ENCODE results near the gene LIFR.

DNA sequence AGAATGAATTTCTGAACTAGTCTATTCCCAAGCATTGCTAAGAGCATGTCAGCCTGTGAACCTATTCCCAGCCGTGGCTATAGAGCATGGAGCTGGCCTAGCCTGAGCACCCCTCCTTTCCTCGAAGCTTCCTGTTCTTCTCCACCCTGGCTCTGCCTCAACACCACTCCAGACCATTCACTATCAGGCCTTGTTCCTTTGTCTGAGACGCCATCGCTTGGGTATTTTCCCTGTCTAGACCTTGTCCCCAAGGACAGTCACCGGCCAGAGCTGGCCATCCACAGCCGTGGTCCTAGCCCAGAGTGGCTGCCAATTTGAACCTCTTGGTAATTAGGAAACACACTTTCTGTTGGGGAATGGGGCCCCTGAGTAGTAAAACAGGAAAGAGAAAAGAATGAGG is 105.8 kb downstream of the LIFR start:
- TF ChIP-seq POLR2A (IDR thresholded peaks at IDR 0.05), result no peak
- TF ChIP-seq, protein P1, sequence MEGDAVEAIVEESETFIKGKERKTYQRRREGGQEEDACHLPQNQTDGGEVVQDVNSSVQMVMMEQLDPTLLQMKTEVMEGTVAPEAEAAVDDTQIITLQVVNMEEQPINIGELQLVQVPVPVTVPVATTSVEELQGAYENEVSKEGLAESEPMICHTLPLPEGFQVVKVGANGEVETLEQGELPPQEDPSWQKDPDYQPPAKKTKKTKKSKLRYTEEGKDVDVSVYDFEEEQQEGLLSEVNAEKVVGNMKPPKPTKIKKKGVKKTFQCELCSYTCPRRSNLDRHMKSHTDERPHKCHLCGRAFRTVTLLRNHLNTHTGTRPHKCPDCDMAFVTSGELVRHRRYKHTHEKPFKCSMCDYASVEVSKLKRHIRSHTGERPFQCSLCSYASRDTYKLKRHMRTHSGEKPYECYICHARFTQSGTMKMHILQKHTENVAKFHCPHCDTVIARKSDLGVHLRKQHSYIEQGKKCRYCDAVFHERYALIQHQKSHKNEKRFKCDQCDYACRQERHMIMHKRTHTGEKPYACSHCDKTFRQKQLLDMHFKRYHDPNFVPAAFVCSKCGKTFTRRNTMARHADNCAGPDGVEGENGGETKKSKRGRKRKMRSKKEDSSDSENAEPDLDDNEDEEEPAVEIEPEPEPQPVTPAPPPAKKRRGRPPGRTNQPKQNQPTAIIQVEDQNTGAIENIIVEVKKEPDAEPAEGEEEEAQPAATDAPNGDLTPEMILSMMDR (IDR thresholded peaks at IDR 0.05), result no peak
- TF ChIP-seq EP300 (IDR thresholded peaks at IDR 0.05), result no peak
- TF ChIP-seq POLR2AphosphoS5 (IDR thresholded peaks at IDR 0.05), result no peak
